Glutamatergic neuron (in vitro differentiated cells): ENCODE data around the gene APOC1. TPM values are rescaled to one million over a fixed set of nuclear protein-coding genes. Genes with fewer than 3 reads are reported as not detected.
"Not testable (repeated sequence)": the region's sequence is repeated elsewhere in the genome, so short reads cannot be mapped to it uniquely, and the experiment has no call there.

ENCODE experiments used
- DNase-seq: peaks from one replicate; pipeline ENCODE4 v3.0.0; 2022
- H3K27ac Mint-ChIP-seq: one replicate; pipeline ENCODE4 v1.8.0; 2020; ENCODE audit warnings: mild to moderate bottlenecking, mixed read lengths, inconsistent platforms; ENCODE audit not compliant: unreplicated experiment
- H3K27me3 Mint-ChIP-seq: one replicate; pipeline ENCODE4 v1.8.0; 2020; ENCODE audit warnings: mild to moderate bottlenecking, moderate library complexity, mixed read lengths, inconsistent platforms; ENCODE audit not compliant: unreplicated experiment
- H3K36me3 Mint-ChIP-seq: one replicate; pipeline ENCODE4 v1.8.0; 2020; ENCODE audit warnings: mild to moderate bottlenecking, mixed read lengths, inconsistent platforms; ENCODE audit not compliant: unreplicated experiment
- H3K4me1 Mint-ChIP-seq: one replicate; pipeline ENCODE4 v1.8.0; 2020; ENCODE audit warnings: mild to moderate bottlenecking, low read depth, mixed read lengths, inconsistent platforms; ENCODE audit not compliant: unreplicated experiment
- H3K4me3 Mint-ChIP-seq: one replicate; pipeline ENCODE4 v1.8.0; 2020; ENCODE audit warnings: mild to moderate bottlenecking, mixed read lengths, inconsistent platforms; ENCODE audit not compliant: unreplicated experiment
- H3K9me3 Mint-ChIP-seq: one replicate; pipeline ENCODE4 v1.8.0; 2020; ENCODE audit warnings: mild to moderate bottlenecking, moderate library complexity, mixed read lengths, inconsistent platforms; ENCODE audit not compliant: unreplicated experiment
- CTCF ChIP-seq: fragments of 200-600 bp; sonication (generic); IDR thresholded peaks from one replicate; pipeline ENCODE4 v1.5.0; 2021; ENCODE audit not compliant: partially characterized antibody, unreplicated experiment
- total RNA-seq: library from RNA; stranded (reverse); fragmentation: NEBNext Ultra II Directional; extraction: Animal tissue kit (Norgen Biotek cat#: 25700); gene quantifications from one replicate; pipeline ENCODE4 v1.2.1, GENCODE V29; 2021; ENCODE audit not compliant: unreplicated experiment

APOC1 gene
- total RNA-seq, 1 donor from 2014 or later = 8.3 TPM

GRCh38 chr19:44876930-44877535, 37.4 kb upstream of the APOC1 start:
- Mint-ChIP-seq H3K27ac (no peak overlapping the region), H3K9me3 (peaks cover 6% of the 10 kb centered on the region), H3K4me3 (no peak overlapping the region), H3K27me3 (peaks cover 4% of the 10 kb centered on the region), H3K4me1 (peaks cover 1% of the 10 kb centered on the region), H3K36me3 (peaks cover 5% of the 10 kb centered on the region)
- no peak for DNase-seq
- no peak for TF ChIP-seq CTCF

DNA sequence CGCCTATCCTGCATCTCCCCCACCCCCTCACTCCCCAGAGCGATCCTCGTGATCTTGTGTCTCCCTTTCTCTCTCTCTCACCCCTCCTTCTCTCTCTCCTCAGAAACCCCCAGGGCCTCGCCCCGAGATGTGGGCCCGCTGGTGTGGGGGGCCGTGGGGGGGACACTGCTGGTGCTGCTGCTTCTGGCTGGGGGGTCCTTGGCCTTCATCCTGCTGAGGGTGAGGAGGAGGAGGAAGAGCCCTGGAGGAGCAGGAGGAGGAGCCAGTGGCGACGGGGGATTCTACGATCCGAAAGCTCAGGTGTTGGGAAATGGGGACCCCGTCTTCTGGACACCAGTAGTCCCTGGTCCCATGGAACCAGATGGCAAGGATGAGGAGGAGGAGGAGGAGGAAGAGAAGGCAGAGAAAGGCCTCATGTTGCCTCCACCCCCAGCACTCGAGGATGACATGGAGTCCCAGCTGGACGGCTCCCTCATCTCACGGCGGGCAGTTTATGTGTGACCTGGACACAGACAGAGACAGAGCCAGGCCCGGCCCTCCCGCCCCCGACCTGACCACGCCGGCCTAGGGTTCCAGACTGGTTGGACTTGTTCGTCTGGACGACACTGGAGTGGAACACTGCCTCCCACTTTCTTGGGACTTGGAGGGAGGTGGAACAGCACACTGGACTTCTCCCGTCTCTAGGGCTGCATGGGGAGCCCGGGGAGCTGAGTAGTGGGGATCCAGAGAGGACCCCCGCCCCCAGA, 36.1 kb upstream of the APOC1 start:
- Mint-ChIP-seq H3K27me3 (peaks cover 4% of the 10 kb centered on the region), H3K9me3 (peaks cover 6% of the 10 kb centered on the region), H3K4me3 (no peak overlapping the region), H3K27ac (no peak overlapping the region), H3K4me1 (peaks cover 1% of the 10 kb centered on the region), H3K36me3 (no peaks in the 10 kb centered on the region)
- no peak for TF ChIP-seq CTCF
- no peak for DNase-seq

DNA sequence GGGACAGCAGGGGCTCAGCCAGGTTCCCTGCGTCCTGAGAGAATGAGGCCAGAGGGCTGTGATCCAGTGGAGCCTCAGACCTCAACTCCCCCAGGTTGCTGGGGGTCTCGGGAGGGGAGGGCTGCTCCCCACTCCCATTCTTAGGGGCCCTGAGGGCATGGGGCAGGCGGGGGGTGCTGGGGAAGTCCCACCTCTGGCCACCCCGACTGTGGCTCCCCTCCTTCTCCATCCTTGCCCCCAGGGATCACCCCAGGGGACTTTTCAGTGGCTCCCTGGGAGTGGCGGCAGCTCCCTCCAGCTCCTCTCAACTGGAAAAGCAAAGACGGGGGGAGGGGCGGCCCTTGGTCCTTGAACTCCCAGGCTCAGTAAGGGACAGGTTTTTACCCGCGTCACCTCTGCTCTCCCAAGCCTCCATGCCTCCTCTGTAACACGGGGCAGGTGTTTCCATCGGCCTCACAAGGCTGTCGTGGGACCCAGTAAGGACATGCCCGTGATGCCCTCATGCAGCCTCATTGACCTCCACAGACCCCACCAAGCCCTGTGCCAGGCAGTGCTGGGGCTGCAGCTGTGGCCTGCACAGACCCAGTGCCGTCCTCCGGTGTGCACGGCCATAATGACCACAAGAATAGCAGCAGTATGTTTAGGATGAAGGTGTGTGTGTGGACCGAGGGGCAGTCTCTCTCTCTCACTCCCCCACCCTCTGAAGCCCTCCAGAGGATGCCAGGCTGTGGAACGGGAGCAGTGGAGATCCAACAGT, 34.9 kb upstream of the APOC1 start:
- no peak overlapping the region for H3K27ac Mint-ChIP-seq
- H3K4me1 Mint-ChIP-seq = peaks cover 1% of the 10 kb centered on the region
- no peak for DNase-seq
- H3K9me3 Mint-ChIP-seq = peaks cover 6% of the 10 kb centered on the region
- no peaks in the 10 kb centered on the region for H3K36me3 Mint-ChIP-seq
- peaks cover 4% of the 10 kb centered on the region for H3K27me3 Mint-ChIP-seq
- H3K4me3 Mint-ChIP-seq = no peak overlapping the region
- TF ChIP-seq CTCF = no peak

DNA sequence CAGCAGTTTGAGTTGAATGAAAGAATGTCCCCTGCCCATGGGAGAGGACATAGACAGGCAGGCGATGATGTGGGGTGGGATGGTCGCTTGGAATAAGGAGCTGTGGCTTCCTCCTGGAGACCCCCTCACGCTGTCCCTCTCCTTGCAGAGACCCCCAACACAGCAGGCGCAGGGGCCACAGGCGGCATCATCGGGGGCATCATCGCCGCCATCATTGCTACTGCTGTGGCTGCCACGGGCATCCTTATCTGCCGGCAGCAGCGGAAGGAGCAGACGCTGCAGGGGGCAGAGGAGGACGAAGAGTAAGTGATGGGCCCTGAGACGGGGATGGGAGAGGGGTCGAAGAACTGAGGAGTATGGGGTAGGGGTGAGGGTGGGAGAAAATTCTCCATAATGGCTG, 32.3 kb upstream of the APOC1 start:
- Mint-ChIP-seq H3K4me3 (no peak overlapping the region), H3K36me3 (no peaks in the 10 kb centered on the region), H3K27me3 (no peaks in the 10 kb centered on the region), H3K4me1 (no peaks in the 10 kb centered on the region), H3K9me3 (peaks cover 6% of the 10 kb centered on the region), H3K27ac (no peak overlapping the region)
- DNase-seq = no peak
- TF ChIP-seq CTCF = no peak

- H3K36me3 Mint-ChIP-seq, H3K27me3 Mint-ChIP-seq, H3K9me3 Mint-ChIP-seq, DNase-seq, H3K4me3 Mint-ChIP-seq, H3K4me1 Mint-ChIP-seq, H3K27ac Mint-ChIP-seq: not testable (repeated sequence)
Measured at GRCh38 chr19:44882619-44883397, 31.6 kb upstream of the APOC1 start.
